SK-N-SH (cell line): Measurements from ENCODE around the gene SGF29. TPM values are rescaled to one million over a fixed set of nuclear protein-coding genes. Genes with fewer than 3 reads are reported as not detected.

Experiments
- CTCF ChIA-PET: fragments of 300-600, 350-600 bp; formaldehyde crosslinking; extraction: SDS; loops from one replicate; lab custom pipeline; 2021; lab: Yijun Ruan, JAX
- POLR2A ChIA-PET: fragments of 350-600 bp; sonication (Branson Sonifier 250); formaldehyde crosslinking; extraction: SDS; loops from one replicate; lab custom pipeline; 2020; ENCODE audit warnings: antibody characterized with exemption, inconsistent platforms; lab: Yijun Ruan, JAX
- DNase-seq: peaks from one replicate; pipeline ENCODE4 v3.0.0; 2012
- H2AFZ ChIP-seq: fragments of 200-600 bp; sonication (generic); 2 replicates; pipeline ENCODE4 v1.8.1; 2016; ENCODE audit warnings: antibody characterized with exemption, mild to moderate bottlenecking, low read depth
- H3F3A ChIP-seq: fragments of 200-600 bp; sonication (generic); replicated peaks from 2 replicates; pipeline ENCODE3; 2016; ENCODE audit warnings: antibody characterized with exemption, mild to moderate bottlenecking; ENCODE audit not compliant: insufficient read depth
- H3K27ac ChIP-seq, 2 experiments: fragments of 200-500 bp in 1 of 2; fragments of 200-600 bp in 1 of 2; sonication (Bioruptor generic) in 1 of 2; sonication (generic), shearing (Covaris generic) in 1 of 2; 2 replicates each; pipeline versions ENCODE4 v1.5.1 to v1.6.1; 2014 to 2016; ENCODE audit warnings: low read depth in 2 of 2, inconsistent platforms in 1 of 2, low read length in 1 of 2, mild to moderate bottlenecking in 1 of 2, mixed read lengths in 1 of 2
- H3K27me3 ChIP-seq: fragments of 200-600 bp; sonication (generic), shearing (Covaris generic); 2 replicates; pipeline ENCODE4 v1.6.1; 2016; ENCODE audit warnings: mixed run types; ENCODE audit not compliant: insufficient read depth
- H3K36me3 ChIP-seq, 2 experiments: fragments of 200-500 bp in 1 of 2; fragments of 200-600 bp in 1 of 2; sonication (Bioruptor generic) in 1 of 2; sonication (generic) in 1 of 2; replicated peaks in 1 of 2; 2 replicates each; pipeline versions ENCODE3 to v1.5.1; 2014 to 2016; ENCODE audit warnings: low read length in 1 of 2, mild to moderate bottlenecking in 1 of 2; ENCODE audit not compliant: insufficient read depth in 2 of 2, control insufficient read depth in 1 of 2
- H3K4me1 ChIP-seq, 2 experiments: fragments of 200-500 bp in 1 of 2; fragments of 200-600 bp in 1 of 2; sonication (Bioruptor generic) in 1 of 2; sonication (generic), shearing (Covaris generic) in 1 of 2; 2 replicates each; pipeline versions ENCODE4 v1.5.1 to v1.6.1; 2014 to 2016; ENCODE audit warnings: low read depth in 1 of 2, low read length in 1 of 2, mixed run types in 1 of 2; ENCODE audit not compliant: insufficient read depth in 2 of 2, control insufficient read depth in 1 of 2
- H3K4me2 ChIP-seq: fragments of 200-600 bp; sonication (generic), shearing (Covaris generic); 2 replicates; pipeline ENCODE4 v1.6.1; 2017; ENCODE audit warnings: mixed run types
- H3K4me3 ChIP-seq, 2 experiments: fragments of 200-500 bp in 1 of 2; fragments of 200-600 bp in 1 of 2; sonication (Bioruptor generic) in 1 of 2; sonication (generic), shearing (Covaris generic) in 1 of 2; 2 replicates each; pipeline versions ENCODE4 v1.5.1 to v1.8.1; 2014 to 2016; ENCODE audit warnings: low read depth in 2 of 2, inconsistent platforms in 1 of 2, low read length in 1 of 2, mild to moderate bottlenecking in 1 of 2, mixed read lengths in 1 of 2, moderate library complexity in 1 of 2
- H3K79me2 ChIP-seq: fragments of 200-600 bp; sonication (generic); 2 replicates; pipeline ENCODE4 v1.8.1; 2017; ENCODE audit warnings: mild to moderate bottlenecking; ENCODE audit not compliant: insufficient read depth
- H3K9ac ChIP-seq: fragments of 200-600 bp; sonication (generic); 2 replicates; pipeline ENCODE4 v1.6.1; 2017; ENCODE audit warnings: mixed run types
- H3K9me2 ChIP-seq: fragments of 200-600 bp; sonication (generic); 2 replicates; pipeline ENCODE4 v1.6.1; 2017; ENCODE audit warnings: mixed run types
- H3K9me3 ChIP-seq: fragments of 200-600 bp; sonication (generic); 2 replicates; pipeline ENCODE4 v1.6.1; 2017; ENCODE audit warnings: mixed run types, mild to moderate bottlenecking, moderate library complexity
- H4K20me1 ChIP-seq: fragments of 200-600 bp; sonication (generic); 2 replicates; pipeline ENCODE4 v1.6.1; 2017; ENCODE audit warnings: mild to moderate bottlenecking, mixed run types; ENCODE audit not compliant: insufficient read depth
- EP300 ChIP-seq, 2 experiments: IDR thresholded peaks; 2 replicates each; pipeline versions ENCODE4 v1.4.0 to v1.6.1; 2012; ENCODE audit warnings: borderline replicate concordance in 1 of 2, low read depth in 1 of 2, low read length in 1 of 2
- EZH2phosphoT487 ChIP-seq: fragments of 200-600 bp; sonication (generic); IDR thresholded peaks from 2 replicates; pipeline ENCODE4 v1.6.1; 2017; ENCODE audit warnings: low read depth, mixed run types, mild to moderate bottlenecking, antibody characterized with exemption, moderate library complexity, borderline replicate concordance
- FOXJ3 ChIP-seq: sonication (generic); formaldehyde crosslinking; IDR thresholded peaks from 2 replicates; pipeline ENCODE4 v1.5.1; 2020; ENCODE audit warnings: mild to moderate bottlenecking, missing genetic modification reagents
- FOXM1 ChIP-seq: IDR thresholded peaks from 2 replicates; pipeline ENCODE4 v1.4.0; 2012; ENCODE audit warnings: low read depth, mild to moderate bottlenecking
- MEF2A ChIP-seq: IDR thresholded peaks from 2 replicates; pipeline ENCODE4 v1.4.0; 2012; ENCODE audit warnings: low read depth, borderline replicate concordance
- MXI1 ChIP-seq: IDR thresholded peaks from 2 replicates; pipeline ENCODE4 v1.6.1; 2012; ENCODE audit warnings: mild to moderate bottlenecking, low read depth, low read length, improper control_type of control experiment
- NRF1 ChIP-seq: IDR thresholded peaks from 2 replicates; pipeline ENCODE4 v1.6.1; 2012; ENCODE audit warnings: low read depth, mild to moderate bottlenecking, low read length
- POLR2AphosphoS5 ChIP-seq: IDR thresholded peaks from 2 replicates; pipeline ENCODE4 v1.6.1; 2012; ENCODE audit warnings: low read depth, low read length
- RCOR1 ChIP-seq: fragments of 150-350 bp; IDR thresholded peaks from 2 replicates; pipeline ENCODE4 v1.6.1; 2017; ENCODE audit warnings: antibody characterized with exemption, low read length
- RFX5 ChIP-seq: IDR thresholded peaks from 2 replicates; pipeline ENCODE4 v1.6.1; 2012; ENCODE audit warnings: mild to moderate bottlenecking, improper control_type of control experiment, low read length
- RXRA ChIP-seq: IDR thresholded peaks from 2 replicates; pipeline ENCODE4 v1.4.0; 2012; ENCODE audit warnings: low read depth, mild to moderate bottlenecking, borderline replicate concordance
- SMC3 ChIP-seq: IDR thresholded peaks from 2 replicates; pipeline ENCODE4 v1.6.1; 2012; ENCODE audit warnings: low read depth, low read length, improper control_type of control experiment
- TAF1 ChIP-seq: IDR thresholded peaks from 2 replicates; pipeline ENCODE4 v1.6.1; 2012; ENCODE audit warnings: low read depth, mild to moderate bottlenecking, low read length, moderate library complexity, borderline replicate concordance
- TCF12 ChIP-seq: IDR thresholded peaks from 2 replicates; pipeline ENCODE4 v1.4.0; 2012
- YY1 ChIP-seq: IDR thresholded peaks from 2 replicates; pipeline ENCODE4 v1.4.0; 2012; ENCODE audit warnings: low read depth, mild to moderate bottlenecking
- WGBS: methylation state at CpG from one replicate; pipeline ENCODE4 v1.1.6; 2017; ENCODE audit warnings: low lambda C conversion rate; 5-methylcytosine and 5-hydroxymethylcytosine counted together
- polyA plus RNA-seq, 3 experiments: library from polyadenylated mRNA; depleted of rRNA; stranded (reverse); fragments of >200 nt; gene quantifications; 2 replicates each; pipeline ENCODE4 v1.2.3, GENCODE V29; 2012
- TF ChIP-seq, protein P1 (sequence below): IDR thresholded peaks from 2 replicates; pipeline ENCODE4 v1.4.0; 2012; ENCODE audit warnings: low read depth, borderline replicate concordance
- TF ChIP-seq, protein P2 (sequence below): IDR thresholded peaks from 2 replicates; pipeline ENCODE4 v1.4.0; 2012; ENCODE audit warnings: low read depth, borderline replicate concordance
- TF ChIP-seq, protein P3 (sequence below): fragments of 200-600 bp; sonication (generic); IDR thresholded peaks from 2 replicates; pipeline ENCODE4 v1.6.1; 2017; ENCODE audit warnings: antibody characterized with exemption, mild to moderate bottlenecking, moderate library complexity
- TF ChIP-seq, protein P4 (sequence below): IDR thresholded peaks from 2 replicates; pipeline ENCODE4 v1.4.0; 2012; ENCODE audit warnings: low read depth

Gene SGF29
- polyA plus RNA-seq, 1 of the 3 experiments (the other 2 are of a cell fraction), result 4.6 TPM

DNA sequence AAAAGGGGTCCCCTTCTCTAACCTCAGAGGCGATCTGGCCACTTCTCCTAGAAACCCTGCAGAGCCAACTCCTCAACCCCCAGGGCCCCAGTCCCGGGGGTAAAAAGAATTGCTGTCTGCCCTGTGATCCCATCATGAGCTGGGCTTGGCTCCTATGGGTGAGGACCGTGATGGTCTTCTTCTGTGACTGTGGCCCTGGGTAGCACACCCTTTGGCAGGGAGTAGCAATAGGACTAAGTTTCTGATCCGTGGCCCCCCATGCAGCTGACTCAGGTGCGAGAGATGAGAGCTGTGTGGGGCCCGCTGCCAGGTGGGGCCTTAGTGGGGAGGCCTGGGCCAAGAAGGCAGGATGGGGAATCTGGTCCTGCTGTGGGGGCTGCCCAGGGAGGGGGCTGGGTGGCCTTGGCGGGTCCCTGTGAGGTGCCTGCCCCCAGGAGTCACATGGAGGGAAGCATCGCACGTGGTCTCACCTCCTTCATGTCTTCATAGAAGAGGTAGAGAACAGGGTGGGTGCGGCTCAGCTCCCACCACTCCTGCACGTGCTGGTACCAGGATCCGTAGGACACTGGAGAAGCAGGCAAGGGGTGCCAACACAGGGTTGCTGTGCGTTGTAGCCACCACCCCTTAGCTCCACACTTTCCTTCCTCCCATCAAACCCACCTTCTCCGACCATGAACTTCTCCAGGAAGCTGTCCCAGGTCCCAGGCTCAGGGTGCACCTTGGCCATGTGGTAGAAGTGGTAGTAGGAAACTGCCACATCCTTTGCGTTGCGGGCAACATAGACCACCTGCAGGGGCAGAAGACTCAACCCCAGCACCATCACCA is 52.8 kb downstream of the SGF29 start:
- POLR2A ChIA-PET, result no interaction called here
- no peak overlapping the region for H3K27ac ChIP-seq

DNA sequence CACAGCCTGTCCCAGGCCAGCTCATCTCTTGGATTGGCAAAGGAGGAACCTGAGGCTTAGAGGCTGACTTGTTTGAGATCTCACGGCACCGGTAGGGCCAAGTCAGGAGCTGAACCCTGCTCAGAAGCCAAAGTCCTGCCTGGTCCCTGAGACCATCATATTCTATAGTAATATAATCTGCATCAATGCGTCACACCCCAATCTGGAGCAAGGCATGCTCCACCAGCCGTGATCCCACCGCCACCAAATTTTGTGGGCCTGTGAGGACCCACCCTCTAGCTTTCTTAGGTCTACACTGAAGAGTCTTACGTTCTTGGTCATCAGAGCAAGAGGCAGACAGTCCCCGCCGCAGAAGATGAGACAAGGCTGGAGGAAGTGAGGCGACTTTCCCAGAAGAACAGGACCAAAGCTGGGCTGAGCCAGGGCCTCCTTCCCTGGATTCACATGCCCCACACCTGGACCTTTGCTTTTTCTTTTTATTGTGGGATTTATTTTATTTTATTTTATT is 53.5 kb downstream of the SGF29 start:
- H3K4me1 ChIP-seq, result peaks cover 0 to 9% of the 10 kb centered on the region in 2 experiments; a peak in 1 of 4 replicates
- H2AFZ ChIP-seq, result no peak overlapping the region
- no peaks in the 10 kb centered on the region for H3K79me2 ChIP-seq
- H3K9me2 ChIP-seq, result no peaks in the 10 kb centered on the region
- no peaks in the 10 kb centered on the region for H3F3A ChIP-seq
- no peak for DNase-seq
- H4K20me1 ChIP-seq, result no peaks in the 10 kb centered on the region
- 88% methylated on average over 7 of the region's 9 CpGs for WGBS
- ChIA-PET CTCF (no interaction called here), POLR2A (no interaction called here)
- no peak overlapping the region for H3K9ac ChIP-seq
- no peak overlapping the region for H3K27ac ChIP-seq
- no peaks in the 10 kb centered on the region for H3K9me3 ChIP-seq
- no peaks in the 10 kb centered on the region for H3K27me3 ChIP-seq
- H3K4me3 ChIP-seq, result no peak overlapping the region
- no peak overlapping the region for H3K4me2 ChIP-seq
- H3K36me3 ChIP-seq, result no peaks in the 10 kb centered on the region
- TF ChIP-seq, protein P1, sequence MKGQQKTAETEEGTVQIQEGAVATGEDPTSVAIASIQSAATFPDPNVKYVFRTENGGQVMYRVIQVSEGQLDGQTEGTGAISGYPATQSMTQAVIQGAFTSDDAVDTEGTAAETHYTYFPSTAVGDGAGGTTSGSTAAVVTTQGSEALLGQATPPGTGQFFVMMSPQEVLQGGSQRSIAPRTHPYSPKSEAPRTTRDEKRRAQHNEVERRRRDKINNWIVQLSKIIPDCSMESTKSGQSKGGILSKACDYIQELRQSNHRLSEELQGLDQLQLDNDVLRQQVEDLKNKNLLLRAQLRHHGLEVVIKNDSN, result no peak
- TF ChIP-seq FOXM1, result no peak
- TF ChIP-seq TCF12, result no peak
- TF ChIP-seq, protein P2, sequence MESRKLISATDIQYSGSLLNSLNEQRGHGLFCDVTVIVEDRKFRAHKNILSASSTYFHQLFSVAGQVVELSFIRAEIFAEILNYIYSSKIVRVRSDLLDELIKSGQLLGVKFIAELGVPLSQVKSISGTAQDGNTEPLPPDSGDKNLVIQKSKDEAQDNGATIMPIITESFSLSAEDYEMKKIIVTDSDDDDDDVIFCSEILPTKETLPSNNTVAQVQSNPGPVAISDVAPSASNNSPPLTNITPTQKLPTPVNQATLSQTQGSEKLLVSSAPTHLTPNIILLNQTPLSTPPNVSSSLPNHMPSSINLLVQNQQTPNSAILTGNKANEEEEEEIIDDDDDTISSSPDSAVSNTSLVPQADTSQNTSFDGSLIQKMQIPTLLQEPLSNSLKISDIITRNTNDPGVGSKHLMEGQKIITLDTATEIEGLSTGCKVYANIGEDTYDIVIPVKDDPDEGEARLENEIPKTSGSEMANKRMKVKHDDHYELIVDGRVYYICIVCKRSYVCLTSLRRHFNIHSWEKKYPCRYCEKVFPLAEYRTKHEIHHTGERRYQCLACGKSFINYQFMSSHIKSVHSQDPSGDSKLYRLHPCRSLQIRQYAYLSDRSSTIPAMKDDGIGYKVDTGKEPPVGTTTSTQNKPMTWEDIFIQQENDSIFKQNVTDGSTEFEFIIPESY, result no peak
- TF ChIP-seq TAF1, result no peak
- TF ChIP-seq FOXJ3 (CRISPR knock-in tag), result no peak
- TF ChIP-seq YY1, result no peak
- TF ChIP-seq EP300 (IDR thresholded peaks at IDR 0.05; ENCODE audit: borderline replicate concordance in 1 of 2, low read depth in 1 of 2, low read length in 1 of 2), result no peak
- no peak for TF ChIP-seq POLR2AphosphoS5
- no peak for TF ChIP-seq MEF2A
- no peak for TF ChIP-seq RFX5
- no peak for TF ChIP-seq MXI1
- no peak for TF ChIP-seq SMC3

More for the DNA sequence above, 52.8 kb downstream of the SGF29 start:
- Histone ChIP-seq H2AFZ (no peak overlapping the region), H3K4me3 (no peak overlapping the region), H3K4me1 (peaks cover 0 to 9% of the 10 kb centered on the region in 2 experiments; a peak in 1 of 4 replicates), H3K27me3 (no peaks in the 10 kb centered on the region), H3K9me3 (no peaks in the 10 kb centered on the region), H3F3A (no peaks in the 10 kb centered on the region), H3K9ac (no peak overlapping the region), H3K36me3 (no peaks in the 10 kb centered on the region), H3K9me2 (no peaks in the 10 kb centered on the region), H3K4me2 (no peak overlapping the region), H4K20me1 (no peaks in the 10 kb centered on the region), H3K79me2 (no peaks in the 10 kb centered on the region)
- DNase-seq, result no peak
- CTCF ChIA-PET, result no interaction called here
- 60% methylated on average over 14 of the region's 16 CpGs for WGBS
- TF ChIP-seq RFX5 (no peak), EZH2phosphoT487 (no peak), TAF1 (no peak), TCF12 (no peak), RCOR1 (no peak), YY1 (no peak), RXRA (no peak), NRF1 (no peak), FOXM1 (no peak)
- TF ChIP-seq, protein P3, sequence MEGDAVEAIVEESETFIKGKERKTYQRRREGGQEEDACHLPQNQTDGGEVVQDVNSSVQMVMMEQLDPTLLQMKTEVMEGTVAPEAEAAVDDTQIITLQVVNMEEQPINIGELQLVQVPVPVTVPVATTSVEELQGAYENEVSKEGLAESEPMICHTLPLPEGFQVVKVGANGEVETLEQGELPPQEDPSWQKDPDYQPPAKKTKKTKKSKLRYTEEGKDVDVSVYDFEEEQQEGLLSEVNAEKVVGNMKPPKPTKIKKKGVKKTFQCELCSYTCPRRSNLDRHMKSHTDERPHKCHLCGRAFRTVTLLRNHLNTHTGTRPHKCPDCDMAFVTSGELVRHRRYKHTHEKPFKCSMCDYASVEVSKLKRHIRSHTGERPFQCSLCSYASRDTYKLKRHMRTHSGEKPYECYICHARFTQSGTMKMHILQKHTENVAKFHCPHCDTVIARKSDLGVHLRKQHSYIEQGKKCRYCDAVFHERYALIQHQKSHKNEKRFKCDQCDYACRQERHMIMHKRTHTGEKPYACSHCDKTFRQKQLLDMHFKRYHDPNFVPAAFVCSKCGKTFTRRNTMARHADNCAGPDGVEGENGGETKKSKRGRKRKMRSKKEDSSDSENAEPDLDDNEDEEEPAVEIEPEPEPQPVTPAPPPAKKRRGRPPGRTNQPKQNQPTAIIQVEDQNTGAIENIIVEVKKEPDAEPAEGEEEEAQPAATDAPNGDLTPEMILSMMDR, result no peak
- TF ChIP-seq, protein P4, sequence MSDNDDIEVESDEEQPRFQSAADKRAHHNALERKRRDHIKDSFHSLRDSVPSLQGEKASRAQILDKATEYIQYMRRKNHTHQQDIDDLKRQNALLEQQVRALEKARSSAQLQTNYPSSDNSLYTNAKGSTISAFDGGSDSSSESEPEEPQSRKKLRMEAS, result no peak
- TF ChIP-seq, protein P1, result no peak
